ENCODE data around the gene TRPM3.
"Not testable (repeated sequence)": the region's sequence is repeated elsewhere in the genome, so short reads cannot be mapped to it uniquely, and the experiment has no call there.

Gene TRPM3

GRCh38 chr9:70656281-70656680 is 465.1 kb downstream of the TRPM3 start:
- TF ChIP-seq, protein P1, sequence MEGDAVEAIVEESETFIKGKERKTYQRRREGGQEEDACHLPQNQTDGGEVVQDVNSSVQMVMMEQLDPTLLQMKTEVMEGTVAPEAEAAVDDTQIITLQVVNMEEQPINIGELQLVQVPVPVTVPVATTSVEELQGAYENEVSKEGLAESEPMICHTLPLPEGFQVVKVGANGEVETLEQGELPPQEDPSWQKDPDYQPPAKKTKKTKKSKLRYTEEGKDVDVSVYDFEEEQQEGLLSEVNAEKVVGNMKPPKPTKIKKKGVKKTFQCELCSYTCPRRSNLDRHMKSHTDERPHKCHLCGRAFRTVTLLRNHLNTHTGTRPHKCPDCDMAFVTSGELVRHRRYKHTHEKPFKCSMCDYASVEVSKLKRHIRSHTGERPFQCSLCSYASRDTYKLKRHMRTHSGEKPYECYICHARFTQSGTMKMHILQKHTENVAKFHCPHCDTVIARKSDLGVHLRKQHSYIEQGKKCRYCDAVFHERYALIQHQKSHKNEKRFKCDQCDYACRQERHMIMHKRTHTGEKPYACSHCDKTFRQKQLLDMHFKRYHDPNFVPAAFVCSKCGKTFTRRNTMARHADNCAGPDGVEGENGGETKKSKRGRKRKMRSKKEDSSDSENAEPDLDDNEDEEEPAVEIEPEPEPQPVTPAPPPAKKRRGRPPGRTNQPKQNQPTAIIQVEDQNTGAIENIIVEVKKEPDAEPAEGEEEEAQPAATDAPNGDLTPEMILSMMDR (IDR thresholded peaks at IDR 0.05; ENCODE audit: control extremely low read depth, extremely low read depth, low read depth, missing control alignments): no peak
- CTCF ChIA-PET: interaction anchor here (0.9 kb wide), 1 partner anchor 204 kb away, joined by 3 read pairs; no protein-coding TSS in a partner anchor
- no peak for DNase-seq (ENCODE audit: extremely low spot score)
- POLR2A ChIA-PET: no interaction called here

DNA sequence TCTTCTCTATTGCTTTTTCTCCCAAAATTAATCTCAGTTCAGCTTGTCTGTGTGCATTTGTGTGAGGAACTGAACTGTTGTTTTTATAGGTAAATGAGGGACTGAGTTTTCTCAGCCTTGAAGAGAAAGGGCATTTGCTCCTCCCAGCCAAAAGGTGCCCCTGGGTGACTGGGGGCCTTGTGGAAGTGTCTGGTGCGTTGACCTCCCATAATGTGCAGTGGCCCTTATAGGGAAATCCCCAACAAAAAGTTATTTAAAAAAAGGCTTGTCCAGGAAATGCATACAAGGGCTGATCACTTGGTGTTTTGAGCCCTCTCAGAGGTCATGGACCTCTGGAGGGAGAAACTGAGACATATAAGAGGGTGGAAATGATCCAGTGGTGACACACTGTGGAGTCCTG is 467.3 kb downstream of the TRPM3 start:
- TF ChIP-seq, protein P1 (IDR thresholded peaks at IDR 0.05; ENCODE audit: control extremely low read depth, extremely low read depth, low read depth, missing control alignments): no peak
- CTCF ChIA-PET: no interaction called here
- POLR2A ChIA-PET: no interaction called here
- DNase-seq (ENCODE audit: extremely low spot score): no peak

DNA sequence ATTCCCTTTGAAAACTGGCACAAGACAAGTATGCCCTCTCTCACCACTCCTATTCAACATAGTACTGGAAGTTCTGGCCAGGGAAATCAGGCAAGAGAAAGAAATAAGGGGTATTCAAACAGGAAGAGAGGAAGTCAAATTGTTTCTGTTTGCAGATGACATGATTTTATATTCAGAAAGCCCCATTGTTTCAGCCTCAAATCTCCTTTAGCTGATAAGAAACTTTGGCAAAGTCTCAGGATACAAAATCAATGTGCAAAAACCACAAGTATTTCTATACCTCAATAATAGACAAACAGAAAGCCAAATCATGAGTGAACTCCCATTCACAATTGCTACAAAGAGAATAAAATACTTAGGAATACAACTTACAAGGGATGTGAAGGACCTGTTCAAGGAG is 476.8 kb downstream of the TRPM3 start:
- CTCF ChIA-PET; POLR2A ChIA-PET; DNase-seq (ENCODE audit: extremely low spot score): not testable (repeated sequence)

GRCh38 chr9:70642341-70642740 is 479.1 kb downstream of the TRPM3 start:
- TF ChIP-seq, protein P1 (IDR thresholded peaks at IDR 0.05; ENCODE audit: control extremely low read depth, extremely low read depth, low read depth, missing control alignments): no peak
- POLR2A ChIA-PET: no interaction called here
- no peak for DNase-seq (ENCODE audit: extremely low spot score)
- CTCF ChIA-PET: interaction anchor here (0.6 to 2.3 kb wide), 6 partner anchors 13 to 359 kb away, joined by 3 to 4 read pairs (median 3); no protein-coding TSS in a partner anchor

GRCh38 chr9:70641631-70642030 is 479.8 kb downstream of the TRPM3 start:
- no peak for DNase-seq (ENCODE audit: extremely low spot score)
- TF ChIP-seq, protein P1 (IDR thresholded peaks at IDR 0.05; ENCODE audit: control extremely low read depth, extremely low read depth, low read depth, missing control alignments): no peak
- POLR2A ChIA-PET: no interaction called here
- CTCF ChIA-PET: interaction anchor here (0.6 to 1.6 kb wide), 6 partner anchors 13 to 358 kb away, joined by 3 to 6 read pairs (median 3); no protein-coding TSS in a partner anchor

DNA sequence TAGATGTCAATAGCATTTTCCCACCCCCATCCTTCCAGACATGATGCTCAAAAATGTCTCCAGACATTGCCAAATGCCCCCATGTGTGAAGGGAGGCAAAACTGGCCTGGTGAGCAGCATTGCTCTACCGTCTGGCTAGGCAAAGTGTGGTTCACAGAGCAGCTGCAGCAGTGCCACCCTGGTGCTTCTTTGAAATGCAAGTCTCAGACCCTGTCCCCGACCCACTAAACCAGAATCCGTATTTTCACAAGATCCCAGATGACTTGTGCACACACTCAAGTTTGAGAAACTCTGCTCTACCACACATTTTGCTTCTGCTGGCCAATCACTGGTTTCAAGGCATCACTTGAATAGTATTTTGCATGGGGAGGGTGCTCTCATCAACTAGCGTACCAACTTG is 480.4 kb downstream of the TRPM3 start:
- ChIA-PET CTCF (interaction anchor here (1.0 to 3.2 kb wide), 6 partner anchors 8 to 608 kb away, joined by 3 to 24 read pairs (median 4); no protein-coding TSS in a partner anchor), POLR2A (no interaction called here)
- TF ChIP-seq, protein P1 (IDR thresholded peaks at IDR 0.05; ENCODE audit: control extremely low read depth, extremely low read depth, low read depth, missing control alignments): no peak
- DNase-seq (ENCODE audit: extremely low spot score): no peak

DNA sequence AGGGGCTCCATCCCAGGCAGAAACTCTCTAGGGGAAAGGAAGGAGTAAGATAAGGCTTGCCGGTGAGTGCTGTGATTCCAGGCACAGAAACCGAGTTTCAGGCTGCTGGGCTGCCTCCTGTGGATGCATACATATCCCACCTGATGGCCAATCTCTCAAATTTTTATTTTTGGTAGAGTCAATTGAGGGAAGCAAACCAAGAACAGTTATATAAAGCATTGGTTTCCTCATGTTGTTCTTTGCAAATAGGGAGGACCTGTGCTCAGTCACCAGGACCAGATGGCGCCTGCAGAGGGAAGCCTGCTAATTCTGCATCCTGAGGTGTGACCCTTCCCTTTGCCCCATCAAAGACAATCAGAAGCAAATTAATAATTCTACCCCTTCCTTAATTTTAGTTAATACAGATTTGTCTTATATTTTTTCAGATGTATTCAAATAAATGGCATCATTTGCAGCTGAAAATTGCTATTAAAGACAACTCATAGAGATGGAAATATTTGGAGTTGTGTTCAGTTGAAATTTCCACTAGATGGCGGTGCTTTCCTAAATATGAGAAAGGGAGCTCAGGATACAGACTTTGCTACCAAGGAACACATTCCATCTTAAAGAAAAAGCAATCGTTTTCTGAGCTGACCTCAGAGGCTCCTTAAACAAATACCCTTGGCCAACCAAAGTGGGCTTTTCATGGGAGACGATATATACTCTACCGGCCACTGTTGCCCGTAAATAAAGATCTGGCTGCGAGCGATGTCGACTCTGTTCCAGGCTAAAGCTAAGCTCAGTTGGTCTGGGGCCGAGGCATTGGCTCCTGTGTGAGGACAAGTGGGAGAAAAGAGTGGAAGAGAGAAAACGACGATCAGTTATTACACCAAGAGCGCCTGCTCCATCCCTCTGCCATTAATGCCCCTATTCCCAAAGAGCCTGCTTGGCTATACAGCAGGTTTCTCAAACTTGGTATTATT is 481.3 kb downstream of the TRPM3 start:
- POLR2A ChIA-PET: no interaction called here

More for the DNA sequence above, 481.3 kb downstream of the TRPM3 start:
- DNase-seq (ENCODE audit: extremely low spot score): no peak
- TF ChIP-seq, protein P1 (IDR thresholded peaks at IDR 0.05; ENCODE audit: control extremely low read depth, extremely low read depth, low read depth, missing control alignments): peak; percentile 42
- CTCF ChIA-PET: interaction anchor here (0.7 to 3.2 kb wide), 12 partner anchors 9 to 609 kb away, joined by 3 to 24 read pairs (median 4); no protein-coding TSS in a partner anchor
